Measurements from ENCODE around the gene NIM1K.

DNA sequence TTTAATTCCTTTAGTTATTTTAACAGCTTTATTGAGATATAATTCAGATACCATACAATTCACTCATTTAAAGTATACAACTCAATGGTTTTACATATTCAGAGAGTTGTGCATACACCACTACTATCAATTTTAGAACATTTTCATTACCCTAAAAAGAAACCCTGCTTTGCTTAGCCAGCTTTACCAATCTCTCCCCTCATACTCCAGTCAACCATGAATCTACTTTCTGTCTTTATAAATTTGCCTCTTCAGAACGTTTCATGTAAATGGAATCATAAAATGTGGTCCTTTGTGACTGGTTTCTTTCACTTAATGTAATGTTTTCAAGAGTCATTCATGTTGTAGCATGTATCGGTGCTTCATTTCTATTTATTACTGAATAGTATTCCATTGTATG, 24.9 kb downstream of the NIM1K start:
- TF ChIP-seq POLR2AphosphoS5 (IDR thresholded peaks at IDR 0.05; ENCODE audit: low read depth, low read length) (no peak), POLR2A (IDR thresholded peaks at IDR 0.05; ENCODE audit: low read depth, low read length) (no peak), TAF1 (IDR thresholded peaks at IDR 0.05; ENCODE audit: low read depth, low read length) (no peak), POU2F2 (IDR thresholded peaks at IDR 0.05; ENCODE audit: low read depth, low read length) (no peak), SPI1 (IDR thresholded peaks at IDR 0.05; ENCODE audit: low read depth, low read length) (no peak)
